Motor neuron (in vitro differentiated cells): ENCODE data around the gene VWA2. TPM values are rescaled to one million over a fixed set of nuclear protein-coding genes. Genes with fewer than 3 reads are reported as not detected.

Experiments used
- ATAC-seq, 8 experiments: fragments of 200-7000 bp; cut with Tn5 transposase; replicated peaks in 6 of 8; 2 replicates each; pipeline ENCODE4 v1.8.0; 2021; ENCODE audit warnings: mild to moderate bottlenecking in 8 of 8, moderate library complexity in 8 of 8
- H3K27ac ChIP-seq, 2 donors: fragments of 250-450 bp; sonication (Bioruptor Pico); 2 replicates each; pipeline ENCODE4 v1.9.0; 2021; ENCODE audit warnings: antibody characterized with exemption in 2 of 2, mild to moderate bottlenecking in 2 of 2, moderate library complexity in 1 of 2
- H3K4me1 ChIP-seq, 2 donors: fragments of 250-450 bp; sonication (Bioruptor Pico); replicated peaks in 1 of 2; 2 replicates each; pipeline ENCODE4 v1.6.1; 2021; ENCODE audit warnings: antibody characterized with exemption in 2 of 2, mild to moderate bottlenecking in 2 of 2, moderate library complexity in 1 of 2
- H3K4me3 ChIP-seq, 5 donors: fragments of 250-450 bp; sonication (Bioruptor Pico); 2 replicates each; pipeline ENCODE4 v1.9.0; 2021; ENCODE audit warnings: antibody characterized with exemption in 5 of 5, mild to moderate bottlenecking in 5 of 5, moderate library complexity in 4 of 5
- WGBS, 10 experiments: fragments of 450-650 bp; shearing (Covaris generic); methylation state at CpG; one replicate each; pipeline ENCODE4 v1.0.0; 2022; 5-methylcytosine and 5-hydroxymethylcytosine counted together
- in situ Hi-C, 9 experiments: fragments of 400-800 bp; cut with MboI; loops; one replicate each; pipeline ENCODE4 v1.15.0; 2021; ENCODE audit warnings: low sequenced_read_pairs in 9 of 9, low pct_unique_long_range_greater_than_20kb in 2 of 9; ENCODE audit not compliant: unreplicated experiment in 9 of 9
- total RNA-seq, 8 experiments: library from RNA; unstranded; fragments of 300-600 nt; gene quantifications; 2 replicates each; pipeline versions ENCODE4 v1.2.3 to v1.2.4, GENCODE V29; 2022

VWA2 gene
- total RNA-seq, 8 experiments from 2014 or later = 0.08 to 3.3 (median 0.23) TPM; not detected in 1

GRCh38 chr10:114252092-114252491 is 13.0 kb downstream of the VWA2 start:
- in situ Hi-C loops = no loop called here
- H3K4me1 ChIP-seq = no peaks in the 10 kb centered on the region
- ATAC-seq = no peak
- no peak overlapping the region for H3K27ac ChIP-seq
- H3K4me3 ChIP-seq = no peak overlapping the region
- whole genome bisulfite sequencing, 10 experiments = 71 to 100% (median 89%) methylated on average over 1 to 5 of the region's 5 CpGs; no CpG with 5 or more reads in 2 of the 10 experiments

DNA sequence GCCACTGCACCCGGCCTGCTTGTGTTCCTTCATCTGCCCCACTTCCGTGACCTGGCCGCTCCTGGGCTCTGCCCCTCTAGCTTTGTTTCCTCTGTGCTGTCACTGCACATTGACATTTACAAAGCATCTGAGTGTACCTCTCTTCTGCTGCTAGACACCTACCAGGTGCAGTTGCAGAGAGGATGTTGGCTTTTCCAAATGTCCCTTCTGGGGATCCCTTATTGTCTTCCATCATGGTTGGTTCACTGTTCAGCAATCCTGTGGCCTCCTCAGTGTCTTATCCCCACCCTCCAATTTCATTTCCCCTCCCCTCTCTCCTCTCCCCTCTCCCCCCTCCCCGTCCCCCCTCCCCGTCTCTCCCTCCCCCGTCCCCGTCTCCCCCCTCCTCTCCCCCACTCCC is 13.8 kb downstream of the VWA2 start:
- ATAC-seq = no peak
- WGBS, 10 experiments = 89 to 90% methylated on average over 3 of the region's 7 CpGs; no CpG with 5 or more reads in 8 of the 10 experiments
- no peak overlapping the region for H3K27ac ChIP-seq
- H3K4me3 ChIP-seq = no peak overlapping the region
- in situ Hi-C loops = no loop called here
- no peaks in the 10 kb centered on the region for H3K4me1 ChIP-seq

DNA sequence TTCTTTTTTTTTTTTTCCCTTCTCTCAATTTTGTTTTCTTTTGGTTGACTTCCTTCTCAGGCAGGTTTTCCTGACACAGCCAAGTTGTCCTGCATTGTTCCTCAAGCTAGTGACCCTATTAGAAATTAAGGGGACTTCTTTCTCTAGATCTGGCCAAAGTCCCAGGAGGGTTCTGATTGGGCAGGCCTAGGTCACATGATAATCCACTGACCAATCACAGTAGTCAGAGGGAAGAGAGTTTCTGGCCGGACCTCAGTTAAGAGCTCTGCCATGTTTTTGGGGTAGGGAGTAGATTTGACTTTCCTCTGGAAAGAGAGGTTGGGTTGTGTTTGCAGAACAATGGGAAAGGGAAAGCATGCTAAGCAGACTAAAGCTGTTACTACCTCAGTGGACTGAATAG is 16.2 kb downstream of the VWA2 start:
- Histone ChIP-seq H3K4me1 (no peaks in the 10 kb centered on the region), H3K27ac (no peak overlapping the region), H3K4me3 (no peak overlapping the region)
- WGBS, 10 experiments = 40 to 100% (median 83%) methylated on average over 1 of the region's 1 CpG; no CpG with 5 or more reads in 5 of the 10 experiments
- no peak for ATAC-seq
- in situ Hi-C loops = no loop called here

DNA sequence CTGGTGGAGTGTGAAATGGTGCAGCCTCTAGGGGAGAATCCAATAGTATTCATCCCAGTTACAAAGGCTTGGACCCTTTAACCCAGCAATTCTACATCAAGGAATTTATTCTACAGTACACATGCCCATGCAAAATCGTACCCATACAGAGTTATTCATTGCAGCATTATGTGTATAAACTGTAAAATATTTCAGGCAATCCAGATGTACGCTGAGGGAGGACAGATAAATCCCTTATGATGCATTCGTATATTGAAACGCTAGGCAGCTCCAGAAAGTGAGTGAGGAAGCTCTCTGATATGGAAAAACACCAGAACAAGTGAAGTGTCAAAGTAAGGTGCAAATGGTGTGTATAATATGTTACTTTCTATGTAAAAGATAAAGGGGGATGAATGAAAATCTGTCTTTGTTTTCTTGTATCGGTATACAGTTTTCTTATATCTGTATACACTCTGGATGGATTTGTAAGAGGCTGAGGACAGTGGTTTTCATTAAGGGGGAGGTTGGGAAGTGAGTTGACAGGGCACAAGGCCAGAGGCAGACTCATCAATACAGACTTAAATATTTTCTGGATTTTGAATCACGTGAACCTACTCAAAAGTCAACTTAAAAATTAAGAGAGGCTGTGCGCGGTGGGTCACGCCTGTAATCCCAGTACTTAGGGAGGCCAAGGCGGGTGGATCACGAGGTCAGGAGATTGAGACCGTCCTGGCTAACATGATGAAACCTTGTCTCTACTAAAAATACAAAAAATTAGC is 17.1 kb downstream of the VWA2 start:
- in situ Hi-C loops = no loop called here
- no peak overlapping the region for H3K27ac ChIP-seq
- H3K4me3 ChIP-seq = no peak overlapping the region
- peak in 1 of 8 experiments; percentile 91 for ATAC-seq
- 11 to 95% (median 71%) methylated on average over 1 to 8 of the region's 12 CpGs for WGBS, 10 experiments
- H3K4me1 ChIP-seq = no peaks in the 10 kb centered on the region

- Histone ChIP-seq H3K4me3 (no peak overlapping the region), H3K4me1 (no peaks in the 10 kb centered on the region), H3K27ac (no peak overlapping the region)
- in situ Hi-C loops = no loop called here
- WGBS, 10 experiments = 58 to 93% (median 84%) methylated on average over 1 to 3 of the region's 3 CpGs; no CpG with 5 or more reads in 4 of the 10 experiments
- ATAC-seq = no peak
Observed at GRCh38 chr10:114256822-114257221, 17.8 kb downstream of the VWA2 start.

DNA sequence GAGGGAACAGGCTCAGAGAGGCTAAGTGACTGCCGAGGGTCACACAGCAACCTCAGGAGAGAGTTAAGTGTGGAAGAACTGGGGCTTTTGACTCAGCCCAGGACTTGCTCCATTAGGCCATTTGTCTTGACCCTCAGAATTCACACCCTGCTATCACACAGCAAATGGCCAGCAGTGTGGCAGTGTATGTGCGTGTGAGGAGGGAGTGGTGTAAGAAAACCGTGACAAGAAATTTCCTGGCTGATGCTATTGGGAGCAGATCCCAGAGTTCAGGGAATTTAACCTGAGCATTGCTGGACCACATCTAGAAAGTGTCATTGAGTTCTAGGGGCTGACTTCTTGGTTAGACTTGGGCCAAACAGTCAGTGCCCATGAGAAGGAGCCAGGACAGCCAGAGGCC is 18.4 kb downstream of the VWA2 start:
- Histone ChIP-seq H3K27ac (no peak overlapping the region), H3K4me3 (no peak overlapping the region), H3K4me1 (no peaks in the 10 kb centered on the region)
- in situ Hi-C loops = no loop called here
- ATAC-seq = no peak
- 50 to 100% (median 90%) methylated on average over 2 to 3 of the region's 3 CpGs; no CpG with 5 or more reads in 5 of the 10 experiments for WGBS, 10 experiments

DNA sequence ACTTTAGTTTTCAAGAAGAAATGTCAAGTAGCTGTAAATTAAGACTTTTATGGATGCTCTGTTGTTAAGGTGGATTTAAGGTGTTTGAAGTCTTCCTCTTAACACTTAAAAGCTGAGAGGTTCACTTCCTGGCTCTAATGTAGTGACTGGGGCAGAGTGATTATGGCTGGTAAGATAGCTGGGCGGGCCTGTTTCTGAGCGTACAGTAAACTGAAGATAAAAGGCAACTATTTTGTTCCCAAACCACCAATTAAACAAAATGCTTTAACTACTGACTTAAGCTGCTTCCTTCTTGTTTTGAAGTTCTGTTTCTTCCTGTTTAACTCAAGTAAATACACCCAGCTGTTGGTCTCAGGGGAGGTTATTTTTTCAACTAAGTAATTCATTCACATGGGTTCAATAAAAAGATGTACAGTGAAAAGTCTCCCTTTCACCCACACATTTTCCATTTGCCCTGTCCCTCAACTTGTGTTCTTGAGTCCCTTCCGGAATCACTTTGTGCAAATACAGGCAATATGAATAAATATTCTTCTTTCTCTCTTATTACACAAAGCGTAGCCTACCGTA is 19.3 kb downstream of the VWA2 start:
- no peak for ATAC-seq
- in situ Hi-C loops = no loop called here
- no peaks in the 10 kb centered on the region for H3K4me1 ChIP-seq
- WGBS, 10 experiments = 58 to 96% (median 85%) methylated on average over 2 to 5 of the region's 5 CpGs
- H3K4me3 ChIP-seq = no peak overlapping the region
- H3K27ac ChIP-seq = no peak overlapping the region

DNA sequence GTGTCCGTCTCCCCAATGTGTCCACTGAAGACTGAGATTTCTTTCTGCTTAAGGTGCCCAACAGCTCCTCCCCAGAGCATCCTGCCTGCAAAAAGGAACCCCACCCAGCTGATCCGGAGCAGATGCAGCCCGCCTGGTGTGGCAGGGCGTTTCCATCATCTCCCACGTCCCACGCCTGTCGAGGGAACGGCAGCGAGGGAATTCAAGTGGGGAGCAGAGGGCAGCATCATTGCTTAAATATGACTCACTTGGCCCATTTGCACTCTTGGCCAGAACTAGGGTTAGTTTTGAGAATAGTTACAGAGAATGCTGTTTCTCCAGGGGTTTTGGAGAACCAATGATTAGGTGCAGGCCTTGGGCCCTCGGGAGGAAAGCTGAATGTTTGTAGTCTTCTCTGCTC is 20.8 kb downstream of the VWA2 start:
- ATAC-seq = peak in 3 of 8 experiments; percentile 51 to 93 (median 90)
- WGBS, 10 experiments = 0 to 100% (median 83%) methylated on average over 1 to 4 of the region's 10 CpGs; no CpG with 5 or more reads in 3 of the 10 experiments
- H3K4me1 ChIP-seq = no peaks in the 10 kb centered on the region
- no peak overlapping the region for H3K27ac ChIP-seq
- no peak overlapping the region for H3K4me3 ChIP-seq
- in situ Hi-C loops = no loop called here

- 53 to 100% (median 73%) methylated on average over 1 to 3 of the region's 5 CpGs; no CpG with 5 or more reads in 3 of the 10 experiments for WGBS, 10 experiments
- ATAC-seq = no peak
- in situ Hi-C loops = no loop called here
- Histone ChIP-seq H3K27ac (no peak overlapping the region), H3K4me3 (no peak overlapping the region), H3K4me1 (no peaks in the 10 kb centered on the region)
Observed at GRCh38 chr10:114260366-114260765, 21.3 kb downstream of the VWA2 start.

- Histone ChIP-seq H3K4me1 (no peaks in the 10 kb centered on the region), H3K27ac (no peak overlapping the region), H3K4me3 (no peak overlapping the region)
- in situ Hi-C loops = no loop called here
- ATAC-seq = no peak
- WGBS, 10 experiments = 80 to 100% (median 80%) methylated on average over 1 to 2 of the region's 2 CpGs; no CpG with 5 or more reads in 7 of the 10 experiments
Observed at GRCh38 chr10:114261076-114261475, 22.0 kb downstream of the VWA2 start.

- 50 to 100% (median 86%) methylated on average over 1 to 3 of the region's 4 CpGs; no CpG with 5 or more reads in 3 of the 10 experiments for WGBS, 10 experiments
- ATAC-seq = no peak
- H3K27ac ChIP-seq = no peak overlapping the region
- in situ Hi-C loops = no loop called here
- H3K4me1 ChIP-seq = no peaks in the 10 kb centered on the region
- no peak overlapping the region for H3K4me3 ChIP-seq
Observed at GRCh38 chr10:114262496-114262895, 23.4 kb downstream of the VWA2 start.

DNA sequence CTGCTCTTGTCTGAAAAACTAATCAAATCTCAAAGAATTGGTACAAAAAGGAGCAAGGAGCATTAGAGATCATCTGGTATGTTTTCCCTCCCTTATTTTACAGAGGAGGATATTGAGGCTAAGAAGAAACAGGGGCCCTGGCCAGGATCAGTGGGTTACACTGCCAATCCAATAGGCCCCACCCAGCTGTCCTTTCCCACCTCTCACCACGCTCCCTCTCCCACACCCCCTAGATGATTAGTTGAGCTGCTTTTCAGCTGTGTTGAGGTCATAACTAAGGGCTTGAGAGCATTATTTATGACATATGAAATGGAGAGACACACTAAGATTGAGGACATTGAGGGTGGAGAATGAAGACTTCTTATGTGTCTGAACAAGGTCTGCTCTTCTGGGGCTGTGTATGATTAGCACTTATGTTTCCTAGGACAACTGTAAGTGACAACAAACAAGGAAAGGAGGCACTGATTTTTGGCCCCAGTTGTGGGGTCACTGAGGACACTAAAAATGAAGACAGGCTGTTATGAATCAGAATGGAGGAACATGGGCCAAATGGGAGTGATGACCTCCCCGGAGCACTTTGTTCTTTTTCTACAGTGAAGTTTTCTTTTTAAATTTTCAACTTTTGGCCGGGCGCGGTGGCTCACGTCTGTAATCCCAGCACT is 26.5 kb downstream of the VWA2 start:
- ATAC-seq = peak in 2 of 8 experiments; percentile 36 to 43
- Histone ChIP-seq H3K4me3 (no peak overlapping the region), H3K4me1 (no peaks in the 10 kb centered on the region), H3K27ac (no peak overlapping the region)
- WGBS, 10 experiments = 14 to 81% (median 62%) methylated on average over 1 to 5 of the region's 6 CpGs; no CpG with 5 or more reads in 6 of the 10 experiments
- in situ Hi-C loops = no loop called here

- peak in 1 of 8 experiments; percentile 54 for ATAC-seq
- H3K4me3 ChIP-seq = no peak overlapping the region
- H3K4me1 ChIP-seq = no peaks in the 10 kb centered on the region
- no peak overlapping the region for H3K27ac ChIP-seq
- WGBS, 10 experiments = 58 to 100% (median 76%) methylated on average over 1 to 5 of the region's 5 CpGs; no CpG with 5 or more reads in 1 of the 10 experiments
- in situ Hi-C loops = no loop called here
Observed at GRCh38 chr10:114266521-114266920, 27.5 kb downstream of the VWA2 start.
